A549 (cell line): ENCODE measurements around the gene SMG5. TPM values are rescaled to one million over a fixed set of nuclear protein-coding genes. Genes with fewer than 3 reads are reported as not detected.
A peak's percentile ranks its signal among the peaks of the same experiment; 100 is the strongest.

Experiments used
- ATAC-seq, 2 experiments: fragments of 200-7000 bp in 1 of 2; fragments of >200 bp in 1 of 2; cut with Nextera tagmentation in 1 of 2; cut with Tn5 transposase in 1 of 2; 3 replicates each; pipeline versions ENCODE4 v1.8.0 to v1.9.1; 2018 to 2020; ENCODE audit warnings: mild to moderate bottlenecking in 1 of 2, moderate library complexity in 1 of 2
- CTCF ChIA-PET: fragments of 300-600 bp; sonication (Branson Sonifier 250); formaldehyde crosslinking; extraction: SDS; loops from one replicate; lab custom pipeline; 2021; ENCODE audit warnings: antibody characterized with exemption, inconsistent platforms; lab: Yijun Ruan, JAX
- POLR2A ChIA-PET: fragments of 350-600 bp; formaldehyde crosslinking; extraction: SDS; loops from one replicate; lab custom pipeline; 2021; ENCODE audit warnings: antibody characterized with exemption, inconsistent platforms; lab: Yijun Ruan, JAX
- DNase-seq, 2 experiments: peaks; one replicate each; pipeline versions ENCODE4 v3.0.0 to v3.0.0-alpha.2; 2011 to 2016; ENCODE audit warnings: low read depth in 1 of 2, low spot score in 1 of 2
- FAIRE-seq: peaks from 2 replicates; lab custom pipeline; 2011; peaks lifted over from hg19 to GRCh38; lab: Jason Lieb, UNC
- H3K27ac ChIP-seq, 2 experiments: fragments of >200 bp; sonication (Bioruptor Twin); formaldehyde crosslinking; 3 replicates each; pipeline ENCODE4 v1.5.1; 2016 to 2017
- H3K4me1 ChIP-seq: fragments of >200 bp; sonication (Bioruptor Twin); formaldehyde crosslinking; 3 replicates; pipeline ENCODE4 v1.6.1; 2016
- H3K4me2 ChIP-seq: fragments of >200 bp; sonication (Bioruptor Twin); formaldehyde crosslinking; 3 replicates; pipeline ENCODE4 v1.6.1; 2016
- H3K4me3 ChIP-seq: fragments of >200 bp; sonication (Bioruptor Twin); formaldehyde crosslinking; 3 replicates; pipeline ENCODE4 v1.5.1; 2016
- H3K9me3 ChIP-seq: fragments of >200 bp; sonication (Bioruptor Twin); formaldehyde crosslinking; 3 replicates; pipeline ENCODE4 v1.6.1; 2016
- BCL3 ChIP-seq: fragments of >200 bp; sonication (Bioruptor Twin); formaldehyde crosslinking; IDR thresholded peaks from 3 replicates; pipeline ENCODE4 v1.6.1; 2016
- BHLHE40 ChIP-seq: IDR thresholded peaks from 2 replicates; pipeline ENCODE4 v1.6.1; 2012; ENCODE audit warnings: low read depth, low read length, inconsistent platforms
- CHD2 ChIP-seq: fragments of 150-350 bp; IDR thresholded peaks from 2 replicates; pipeline ENCODE4 v1.6.1; 2014; ENCODE audit warnings: low read length; ENCODE audit not compliant: partially characterized antibody
- EHMT2 ChIP-seq: fragments of 200-600 bp; sonication (generic); IDR thresholded peaks from 2 replicates; pipeline ENCODE4 v1.6.1; 2016; ENCODE audit warnings: antibody characterized with exemption, low read depth, mild to moderate bottlenecking, moderate library complexity
- EP300 ChIP-seq, 2 experiments: fragments of >200 bp; sonication (Bioruptor Twin); formaldehyde crosslinking; IDR thresholded peaks; 2 replicates in 1 of 2; 3 replicates in 1 of 2; pipeline ENCODE4 v1.6.1; 2016 to 2017
- HOXA7 ChIP-seq: fragments of 250-450 bp; sonication (Bioruptor Pico); IDR thresholded peaks from 2 replicates; pipeline ENCODE4 v1.5.0; 2020; ENCODE audit warnings: mild to moderate bottlenecking, moderate library complexity
- JUNB ChIP-seq: fragments of >200 bp; sonication (Bioruptor Twin); formaldehyde crosslinking; IDR thresholded peaks from 2 replicates; pipeline ENCODE4 v1.6.1; 2016
- KDM1A ChIP-seq: fragments of 200-600 bp; sonication (generic); IDR thresholded peaks from 2 replicates; pipeline ENCODE4 v1.6.1; 2016; ENCODE audit warnings: low read depth, mild to moderate bottlenecking
- KDM5A ChIP-seq: fragments of 200-600 bp; sonication (generic); IDR thresholded peaks from 2 replicates; pipeline ENCODE4 v1.6.1; 2016; ENCODE audit warnings: antibody characterized with exemption, mild to moderate bottlenecking
- MAZ ChIP-seq: fragments of 150-350 bp; IDR thresholded peaks from 2 replicates; pipeline ENCODE4 v1.6.1; 2014; ENCODE audit warnings: antibody characterized with exemption, low read depth, low read length, borderline replicate concordance
- MYC ChIP-seq: IDR thresholded peaks from 2 replicates; pipeline ENCODE4 v1.6.1; 2012; ENCODE audit warnings: mild to moderate bottlenecking, inconsistent platforms, low read length, improper control_type of control experiment, borderline replicate concordance
- NPAS2 ChIP-seq: fragments of 250-450 bp; sonication (Bioruptor Pico); IDR thresholded peaks from 2 replicates; pipeline ENCODE4 v1.8.0; 2022; ENCODE audit warnings: mild to moderate bottlenecking, moderate library complexity, borderline replicate concordance
- POLR2A ChIP-seq: IDR thresholded peaks from 2 replicates; pipeline ENCODE4 v1.6.1; 2012; ENCODE audit warnings: mild to moderate bottlenecking, low read length
- RFX5 ChIP-seq: fragments of 450-650 bp; IDR thresholded peaks from 2 replicates; pipeline ENCODE4 v1.7.1; 2014; ENCODE audit warnings: antibody characterized with exemption, mild to moderate bottlenecking, moderate library complexity
- SMC3 ChIP-seq: fragments of >200 bp; sonication (Bioruptor Twin); formaldehyde crosslinking; IDR thresholded peaks from 3 replicates; pipeline ENCODE4 v1.6.1; 2018; ENCODE audit warnings: inconsistent platforms
- TFCP2L1 ChIP-seq: fragments of 250-450 bp; sonication (Bioruptor Pico); IDR thresholded peaks from 2 replicates; pipeline ENCODE4 v1.5.0; 2021; ENCODE audit warnings: mild to moderate bottlenecking
- USF2 ChIP-seq: fragments of 450-650 bp; IDR thresholded peaks from 2 replicates; pipeline ENCODE4 v1.6.1; 2014; ENCODE audit warnings: antibody characterized with exemption
- ZFP36 ChIP-seq: fragments of 450-650 bp; IDR thresholded peaks from 2 replicates; pipeline ENCODE4 v1.6.1; 2014; ENCODE audit warnings: borderline replicate concordance; ENCODE audit not compliant: partially characterized antibody
- ZNF302 ChIP-seq: fragments of 250-450 bp; sonication (Bioruptor Pico); IDR thresholded peaks from 2 replicates; pipeline ENCODE4 v1.9.0; 2021; ENCODE audit warnings: inconsistent platforms, mild to moderate bottlenecking, moderate library complexity
- ZSCAN20 ChIP-seq: fragments of 250-450 bp; sonication (Bioruptor Pico); IDR thresholded peaks from 2 replicates; pipeline ENCODE4 v1.8.0; 2022; ENCODE audit warnings: mild to moderate bottlenecking, moderate library complexity
- whole genome bisulfite sequencing: methylation state at CpG from one replicate; pipeline ENCODE4 v1.1.6; 2017; ENCODE audit errors: missing lambda C conversion rate; 5-methylcytosine and 5-hydroxymethylcytosine counted together
- polyA plus RNA-seq, 4 experiments: library from polyadenylated mRNA; depleted of rRNA in 3 of 4; stranded (reverse); fragments of >200 nt; fragmentation: RNase III in 1 of 4; extraction: RNeasy Plus Mini Kit Qiagen cat#74134 plus additional on column Dnase treatment in 1 of 4; gene quantifications; 2 replicates in 3 of 4; 3 replicates in 1 of 4; pipeline ENCODE4 v1.2.3, GENCODE V29; 2011 to 2017
- TF ChIP-seq, protein P1 (sequence below): IDR thresholded peaks from 2 replicates; pipeline ENCODE4 v1.6.1; 2012
- TF ChIP-seq, protein P2 (sequence below): fragments of 250-450 bp; sonication (Bioruptor Pico); IDR thresholded peaks from 2 replicates; pipeline ENCODE4 v1.5.0; 2020; ENCODE audit warnings: low read depth, mild to moderate bottlenecking, moderate library complexity
- TF ChIP-seq, protein P3 (sequence below): fragments of >200 bp; sonication (Bioruptor Twin); formaldehyde crosslinking; IDR thresholded peaks from 2 replicates; pipeline ENCODE4 v1.6.1; 2016
- TF ChIP-seq, protein P4 (sequence below): IDR thresholded peaks from 2 replicates; pipeline ENCODE4 v1.6.1; 2012; ENCODE audit warnings: low read depth, borderline replicate concordance
- TF ChIP-seq, protein P5 (sequence below): fragments of 150-350 bp; IDR thresholded peaks from 2 replicates; pipeline ENCODE4 v1.6.1; 2014; ENCODE audit warnings: low read depth, mild to moderate bottlenecking, low read length

SMG5 gene
- polyA plus RNA-seq, 2 of the 4 experiments (the other 2 are of a cell fraction) = 25.6 to 48.7 TPM

- Histone ChIP-seq H3K4me3 (peak within 1 kb of the TSS; percentile 83), H3K4me2 (peak within 1 kb of the TSS; percentile 98), H3K9me3 (no peaks in the 10 kb centered on the region), H3K27ac (peak within 1 kb of the TSS; percentile 90 to 95), H3K4me1 (peaks cover 21% of the 10 kb centered on the region)
- ATAC-seq (no peak), DNase-seq (no peak), FAIRE-seq (no peak)
- TF ChIP-seq, protein P1, sequence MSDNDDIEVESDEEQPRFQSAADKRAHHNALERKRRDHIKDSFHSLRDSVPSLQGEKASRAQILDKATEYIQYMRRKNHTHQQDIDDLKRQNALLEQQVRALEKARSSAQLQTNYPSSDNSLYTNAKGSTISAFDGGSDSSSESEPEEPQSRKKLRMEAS = no peak
- TF ChIP-seq, protein P2, sequence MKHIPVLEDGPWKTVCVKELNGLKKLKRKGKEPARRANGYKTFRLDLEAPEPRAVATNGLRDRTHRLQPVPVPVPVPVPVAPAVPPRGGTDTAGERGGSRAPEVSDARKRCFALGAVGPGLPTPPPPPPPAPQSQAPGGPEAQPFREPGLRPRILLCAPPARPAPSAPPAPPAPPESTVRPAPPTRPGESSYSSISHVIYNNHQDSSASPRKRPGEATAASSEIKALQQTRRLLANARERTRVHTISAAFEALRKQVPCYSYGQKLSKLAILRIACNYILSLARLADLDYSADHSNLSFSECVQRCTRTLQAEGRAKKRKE (CRISPR knock-in tag) = no peak
- TF ChIP-seq ZFP36 (no peak), KDM1A (no peak), ZNF302 (CRISPR knock-in tag) (no peak), TFCP2L1 (no peak), JUNB (no peak), EHMT2 (no peak), POLR2A (no peak), EP300 (IDR thresholded peaks at IDR 0.05) (no peak), ZSCAN20 (CRISPR knock-in tag) (no peak), USF2 (no peak), KDM5A (no peak), MAZ (no peak), BHLHE40 (no peak)
- TF ChIP-seq, protein P3, sequence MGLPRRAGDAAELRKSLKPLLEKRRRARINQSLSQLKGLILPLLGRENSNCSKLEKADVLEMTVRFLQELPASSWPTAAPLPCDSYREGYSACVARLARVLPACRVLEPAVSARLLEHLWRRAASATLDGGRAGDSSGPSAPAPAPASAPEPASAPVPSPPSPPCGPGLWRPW = no peak
- TF ChIP-seq, protein P4, sequence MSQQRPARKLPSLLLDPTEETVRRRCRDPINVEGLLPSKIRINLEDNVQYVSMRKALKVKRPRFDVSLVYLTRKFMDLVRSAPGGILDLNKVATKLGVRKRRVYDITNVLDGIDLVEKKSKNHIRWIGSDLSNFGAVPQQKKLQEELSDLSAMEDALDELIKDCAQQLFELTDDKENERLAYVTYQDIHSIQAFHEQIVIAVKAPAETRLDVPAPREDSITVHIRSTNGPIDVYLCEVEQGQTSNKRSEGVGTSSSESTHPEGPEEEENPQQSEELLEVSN = no peak
- POLR2A ChIA-PET = interaction anchor here (2.5 to 2.6 kb wide), 2 partner anchors 11 to 71 kb away, joined by 12 to 16 read pairs; partner anchors contain the start of genes GLMP and PMF1
- WGBS = 83% methylated on average over 7 of the region's 7 CpGs
- CTCF ChIA-PET = interaction anchor here (0.9 to 3.1 kb wide), 6 partner anchors 10 to 194 kb away, joined by 3 to 9 read pairs (median 6); no protein-coding TSS in a partner anchor
These were observed 1.5 kb upstream of the SMG5 start, which contains the start of gene TMEM79 for GRCh38 chr1:156284112-156284511. Gene TMEM79, plus strand, starts transcription at chr1:156284325. Its CDS starts 902 bp downstream, at chr1:156285227.

- CTCF ChIA-PET = interaction anchor here (0.6 to 3.1 kb wide), 6 partner anchors 10 to 162 kb away, joined by 3 to 9 read pairs (median 6); no protein-coding TSS in a partner anchor
- 58% methylated on average over 1 of the region's 1 CpG for WGBS
- TF ChIP-seq NPAS2 = no peak
- TF ChIP-seq, protein P4 = no peak
- no peak for TF ChIP-seq MYC
- TF ChIP-seq, protein P1 = no peak
- TF ChIP-seq, protein P3 = no peak
- no peak for TF ChIP-seq HOXA7 (CRISPR knock-in tag)
- TF ChIP-seq JUNB = no peak
- TF ChIP-seq CHD2 = no peak
- TF ChIP-seq RFX5 = no peak
- TF ChIP-seq, protein P5, sequence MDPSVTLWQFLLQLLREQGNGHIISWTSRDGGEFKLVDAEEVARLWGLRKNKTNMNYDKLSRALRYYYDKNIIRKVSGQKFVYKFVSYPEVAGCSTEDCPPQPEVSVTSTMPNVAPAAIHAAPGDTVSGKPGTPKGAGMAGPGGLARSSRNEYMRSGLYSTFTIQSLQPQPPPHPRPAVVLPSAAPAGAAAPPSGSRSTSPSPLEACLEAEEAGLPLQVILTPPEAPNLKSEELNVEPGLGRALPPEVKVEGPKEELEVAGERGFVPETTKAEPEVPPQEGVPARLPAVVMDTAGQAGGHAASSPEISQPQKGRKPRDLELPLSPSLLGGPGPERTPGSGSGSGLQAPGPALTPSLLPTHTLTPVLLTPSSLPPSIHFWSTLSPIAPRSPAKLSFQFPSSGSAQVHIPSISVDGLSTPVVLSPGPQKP = no peak
- no peak for TF ChIP-seq BCL3
- no peak for TF ChIP-seq SMC3
- TF ChIP-seq, all 56 proteins: peak for 0
- FAIRE-seq (no peak), DNase-seq (no peak), ATAC-seq (no peak)
- H3K9me3 ChIP-seq = no peaks in the 10 kb centered on the region
- POLR2A ChIA-PET = interaction anchor here (1.5 to 2.6 kb wide), 4 partner anchors 11 to 71 kb away, joined by 6 to 19 read pairs (median 14); partner anchors contain the start of genes CCT3, GLMP, PMF1 and TSACC
- H3K4me3 ChIP-seq = peak overlapping the region; percentile 83
- H3K4me1 ChIP-seq = peaks cover 21% of the 10 kb centered on the region
- H3K27ac ChIP-seq = peak overlapping the region; percentile 90 to 95
- peak overlapping the region; percentile 98 for H3K4me2 ChIP-seq
These were observed 896 bp upstream of the SMG5 start for GRCh38 chr1:156283521-156283920.
